ENCODE results near the gene RWDD3.

RWDD3 gene

GRCh38 chr1:95201905-95202304, 32.1 kb upstream of the RWDD3 start:
- Histone ChIP-seq H3K4me2 (ENCODE audit: low read length) (no peak overlapping the region), H3K9me3 (ENCODE audit: control insufficient read depth, insufficient read depth, low read length) (no peaks in the 10 kb centered on the region), H3K36me3 (ENCODE audit: control insufficient read depth, low read length) (no peaks in the 10 kb centered on the region), H3F3A (ENCODE audit: control insufficient read depth, insufficient read depth) (no peaks in the 10 kb centered on the region), H3K4me3 (ENCODE audit: low read length) (no peak overlapping the region), H3K27ac (ENCODE audit: low read depth, low read length) (no peak overlapping the region), H3K9me2 (replicated peaks; ENCODE audit: control insufficient read depth, low read length) (no peaks in the 10 kb centered on the region), H3K79me2 (ENCODE audit: control insufficient read depth, low read length) (no peaks in the 10 kb centered on the region), H4K20me1 (ENCODE audit: control insufficient read depth, insufficient read depth, low read depth, low read length) (no peaks in the 10 kb centered on the region), H3K4me1 (ENCODE audit: control insufficient read depth, low read length) (no peaks in the 10 kb centered on the region), H3K27me3 (ENCODE audit: control insufficient read depth, low read length) (no peaks in the 10 kb centered on the region)
- TF ChIP-seq, protein P1, sequence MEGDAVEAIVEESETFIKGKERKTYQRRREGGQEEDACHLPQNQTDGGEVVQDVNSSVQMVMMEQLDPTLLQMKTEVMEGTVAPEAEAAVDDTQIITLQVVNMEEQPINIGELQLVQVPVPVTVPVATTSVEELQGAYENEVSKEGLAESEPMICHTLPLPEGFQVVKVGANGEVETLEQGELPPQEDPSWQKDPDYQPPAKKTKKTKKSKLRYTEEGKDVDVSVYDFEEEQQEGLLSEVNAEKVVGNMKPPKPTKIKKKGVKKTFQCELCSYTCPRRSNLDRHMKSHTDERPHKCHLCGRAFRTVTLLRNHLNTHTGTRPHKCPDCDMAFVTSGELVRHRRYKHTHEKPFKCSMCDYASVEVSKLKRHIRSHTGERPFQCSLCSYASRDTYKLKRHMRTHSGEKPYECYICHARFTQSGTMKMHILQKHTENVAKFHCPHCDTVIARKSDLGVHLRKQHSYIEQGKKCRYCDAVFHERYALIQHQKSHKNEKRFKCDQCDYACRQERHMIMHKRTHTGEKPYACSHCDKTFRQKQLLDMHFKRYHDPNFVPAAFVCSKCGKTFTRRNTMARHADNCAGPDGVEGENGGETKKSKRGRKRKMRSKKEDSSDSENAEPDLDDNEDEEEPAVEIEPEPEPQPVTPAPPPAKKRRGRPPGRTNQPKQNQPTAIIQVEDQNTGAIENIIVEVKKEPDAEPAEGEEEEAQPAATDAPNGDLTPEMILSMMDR (IDR thresholded peaks at IDR 0.05; ENCODE audit: low read depth, low read length, poor library complexity, severe bottlenecking) = no peak
- no peak for TF ChIP-seq EZH2phosphoT487 (IDR thresholded peaks at IDR 0.05; ENCODE audit: borderline replicate concordance, low read length)

GRCh38 chr1:95203908-95204437, 30.0 kb upstream of the RWDD3 start:
- Histone ChIP-seq H3K4me1 (ENCODE audit: control insufficient read depth, low read length) (no peaks in the 10 kb centered on the region), H3F3A (ENCODE audit: control insufficient read depth, insufficient read depth) (no peaks in the 10 kb centered on the region), H3K9me3 (ENCODE audit: control insufficient read depth, insufficient read depth, low read length) (no peaks in the 10 kb centered on the region), H3K4me3 (ENCODE audit: low read length) (no peak overlapping the region), H3K27ac (ENCODE audit: low read depth, low read length) (no peak overlapping the region), H3K36me3 (ENCODE audit: control insufficient read depth, low read length) (no peaks in the 10 kb centered on the region), H3K79me2 (ENCODE audit: control insufficient read depth, low read length) (no peaks in the 10 kb centered on the region), H4K20me1 (ENCODE audit: control insufficient read depth, insufficient read depth, low read depth, low read length) (no peaks in the 10 kb centered on the region), H3K9me2 (replicated peaks; ENCODE audit: control insufficient read depth, low read length) (no peaks in the 10 kb centered on the region), H3K27me3 (ENCODE audit: control insufficient read depth, low read length) (no peaks in the 10 kb centered on the region), H3K4me2 (ENCODE audit: low read length) (no peak overlapping the region)
- TF ChIP-seq, protein P1 (IDR thresholded peaks at IDR 0.05; ENCODE audit: low read depth, low read length, poor library complexity, severe bottlenecking) = no peak
- no peak for TF ChIP-seq EZH2phosphoT487 (IDR thresholded peaks at IDR 0.05; ENCODE audit: borderline replicate concordance, low read length)

- no peak overlapping the region for H3K4me3 ChIP-seq (ENCODE audit: low read length)
- H3K9me2 ChIP-seq (replicated peaks; ENCODE audit: control insufficient read depth, low read length) = no peaks in the 10 kb centered on the region
- no peaks in the 10 kb centered on the region for H3K9me3 ChIP-seq (ENCODE audit: control insufficient read depth, insufficient read depth, low read length)
- no peaks in the 10 kb centered on the region for H3K4me1 ChIP-seq (ENCODE audit: control insufficient read depth, low read length)
- no peaks in the 10 kb centered on the region for H3K79me2 ChIP-seq (ENCODE audit: control insufficient read depth, low read length)
- TF ChIP-seq, protein P1 (IDR thresholded peaks at IDR 0.05; ENCODE audit: low read depth, low read length, poor library complexity, severe bottlenecking) = no peak
- no peak for TF ChIP-seq EZH2phosphoT487 (IDR thresholded peaks at IDR 0.05; ENCODE audit: borderline replicate concordance, low read length)
- H4K20me1 ChIP-seq (ENCODE audit: control insufficient read depth, insufficient read depth, low read depth, low read length) = no peaks in the 10 kb centered on the region
- H3K4me2 ChIP-seq (ENCODE audit: low read length) = no peak overlapping the region
- no peaks in the 10 kb centered on the region for H3K36me3 ChIP-seq (ENCODE audit: control insufficient read depth, low read length)
- H3K27me3 ChIP-seq (ENCODE audit: control insufficient read depth, low read length) = no peaks in the 10 kb centered on the region
- no peaks in the 10 kb centered on the region for H3F3A ChIP-seq (ENCODE audit: control insufficient read depth, insufficient read depth)
- no peak overlapping the region for H3K27ac ChIP-seq (ENCODE audit: low read depth, low read length)
These were observed 27.5 kb upstream of the RWDD3 start for GRCh38 chr1:95206514-95206913.

Measured in DOHH2 (cell line).